Activated CD4-positive, CD25-positive, alpha-beta regulatory T cell treated with anti-CD3 and anti-CD28 coated beads, Interleukin-2, amount 50 U/mL, for 24 hours (primary cell): ENCODE data around the gene TGFBR2.
A peak's percentile ranks its signal among the peaks of the same experiment; 100 is the strongest.

ENCODE experiments used
- ATAC-seq, 2 donors: fragments of 150-1000 bp; cut with Tn5 transposase; one replicate each; pipeline ENCODE4 v1.10.0; 2021; ENCODE audit warnings: mild to moderate bottlenecking in 1 of 2, moderate library complexity in 1 of 2

The TGFBR2 gene

DNA sequence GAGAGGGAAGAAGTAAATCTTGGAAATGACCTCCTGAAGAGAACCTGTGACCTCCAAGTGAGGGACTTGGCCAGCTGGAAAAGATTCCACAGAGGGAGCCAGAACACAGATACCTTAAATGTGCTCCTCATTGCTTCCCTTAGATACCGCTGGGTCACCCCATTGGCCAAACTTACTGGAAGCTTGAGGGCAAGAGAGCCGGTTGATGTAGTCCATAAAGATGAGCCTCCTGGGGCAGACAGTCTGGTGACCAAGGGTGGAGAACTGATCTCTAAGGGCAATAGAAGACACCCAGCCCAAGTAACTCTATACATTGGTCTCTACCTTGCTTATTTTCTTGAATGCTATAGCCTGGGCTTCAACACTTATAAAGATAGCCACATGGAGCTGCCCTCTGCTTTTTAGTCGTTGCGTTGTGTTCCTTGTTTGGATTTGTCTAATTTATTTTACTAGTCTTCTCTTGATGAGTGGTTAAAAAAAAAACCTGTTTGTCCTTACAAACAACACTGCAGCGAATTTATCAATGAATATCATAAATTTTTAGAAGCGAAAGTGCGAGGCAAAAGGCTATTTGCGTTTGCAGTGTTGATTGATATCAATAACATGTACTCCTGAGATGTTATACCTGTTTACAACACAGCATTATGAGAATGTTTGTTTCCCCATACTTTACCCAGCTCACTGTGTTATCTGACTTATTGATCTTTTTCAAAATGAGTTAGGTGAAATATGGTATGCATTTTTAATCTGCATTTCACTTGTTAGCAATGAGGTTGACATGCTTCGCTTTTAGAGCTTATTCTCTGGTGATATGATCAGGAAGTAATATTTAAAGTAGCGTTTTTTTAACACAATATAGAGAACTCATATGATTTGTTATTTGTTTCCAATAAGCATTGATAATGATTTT lies 31.2 kb downstream of the TGFBR2 start:
- ATAC-seq: peak in 1 of 2 donors; percentile 8

DNA sequence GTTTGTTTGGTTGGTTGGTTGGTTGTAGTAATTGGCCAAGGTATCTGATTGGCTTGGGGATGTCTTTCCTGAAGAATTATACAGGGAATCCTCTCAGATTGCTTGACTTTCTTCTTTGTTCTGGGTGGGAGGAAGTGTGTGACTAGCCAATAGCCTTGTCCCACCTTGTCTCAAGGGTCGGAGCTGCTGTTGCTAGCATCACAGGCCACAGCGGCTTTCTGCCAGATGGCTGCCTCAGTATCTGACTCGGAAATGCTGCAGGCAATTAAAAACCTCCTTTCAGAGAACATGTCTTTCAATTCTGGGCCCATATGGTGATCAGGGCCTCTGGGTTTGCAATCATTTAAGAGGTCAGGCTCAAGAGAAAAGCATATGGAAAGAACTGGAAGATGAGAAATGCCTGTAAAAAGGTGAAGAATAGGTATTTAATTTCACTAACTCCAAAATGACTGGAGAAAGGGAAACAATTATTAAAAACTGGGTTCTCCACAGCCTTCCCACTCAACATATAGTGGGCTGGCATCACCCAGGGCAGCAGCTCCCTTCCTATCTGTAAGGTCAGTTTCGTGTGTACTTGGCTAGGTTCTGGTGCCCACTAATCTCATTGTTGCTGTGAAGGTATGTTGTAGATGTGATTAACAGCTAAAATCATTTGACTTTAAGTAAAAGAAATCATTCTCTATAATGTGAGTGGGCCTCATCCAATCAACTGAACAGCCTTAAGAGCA lies 32.4 kb downstream of the TGFBR2 start:
- no peak for ATAC-seq

DNA sequence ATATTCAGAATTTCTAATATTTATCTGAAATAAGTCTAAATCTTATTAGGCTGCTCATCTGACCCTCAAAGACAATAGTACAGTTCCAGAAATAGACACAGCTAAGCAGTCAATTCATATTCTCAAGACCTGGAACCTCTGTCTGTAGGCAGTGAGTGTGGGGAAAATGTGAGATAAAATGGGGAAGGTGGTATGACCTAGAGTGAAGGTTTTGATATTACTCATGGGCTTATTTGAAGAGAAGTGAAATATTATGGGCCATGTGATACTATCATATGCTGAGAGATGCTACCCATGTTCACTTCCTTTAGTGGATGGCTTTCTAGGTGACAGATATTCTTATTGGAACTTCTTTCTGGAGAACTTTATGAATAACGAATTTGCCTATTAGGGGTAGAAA lies 33.5 kb downstream of the TGFBR2 start:
- ATAC-seq: peak; percentile 70 to 73

GRCh38 chr3:30640851-30641250 lies 34.5 kb downstream of the TGFBR2 start:
- no peak for ATAC-seq

DNA sequence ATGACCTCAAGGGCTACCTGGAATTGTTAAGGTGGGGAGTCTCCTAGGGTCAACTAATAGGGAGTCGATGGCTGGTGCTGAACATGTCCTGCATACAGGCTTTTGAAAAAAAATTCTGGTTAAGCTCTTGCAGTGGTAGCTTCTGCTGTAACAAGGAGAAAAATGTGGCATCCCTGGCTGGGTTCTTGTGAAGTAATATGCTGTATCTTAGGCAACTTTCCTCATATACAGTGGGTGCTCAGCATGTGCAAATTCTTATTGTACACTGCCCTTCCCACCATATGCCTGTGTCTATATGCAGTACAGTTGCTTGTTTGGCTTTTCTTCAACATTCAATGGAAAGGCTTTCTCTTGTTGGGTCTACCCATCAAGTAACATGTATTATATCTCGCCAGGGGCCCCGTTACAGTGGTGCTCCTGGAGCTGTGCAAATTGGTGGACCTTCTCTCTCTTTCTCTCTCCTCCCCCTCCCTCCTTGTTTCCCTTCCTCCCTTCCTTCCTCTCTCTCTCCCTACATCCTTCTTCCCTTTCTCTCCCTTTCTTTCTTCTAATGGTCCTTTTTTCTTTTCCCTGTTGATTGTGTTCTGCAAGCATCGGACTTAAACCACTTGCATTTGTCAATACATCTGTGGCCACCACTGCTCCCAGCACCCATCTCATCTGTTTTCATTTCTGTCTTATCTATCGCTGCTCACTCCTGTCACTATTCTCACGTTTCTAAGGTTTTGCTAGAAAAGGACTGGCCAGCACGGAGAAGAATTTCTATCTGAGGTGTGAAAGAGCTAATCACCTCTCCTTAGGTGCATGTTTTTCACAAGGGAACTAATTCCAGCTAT lies 35.2 kb downstream of the TGFBR2 start:
- ATAC-seq: no peak

DNA sequence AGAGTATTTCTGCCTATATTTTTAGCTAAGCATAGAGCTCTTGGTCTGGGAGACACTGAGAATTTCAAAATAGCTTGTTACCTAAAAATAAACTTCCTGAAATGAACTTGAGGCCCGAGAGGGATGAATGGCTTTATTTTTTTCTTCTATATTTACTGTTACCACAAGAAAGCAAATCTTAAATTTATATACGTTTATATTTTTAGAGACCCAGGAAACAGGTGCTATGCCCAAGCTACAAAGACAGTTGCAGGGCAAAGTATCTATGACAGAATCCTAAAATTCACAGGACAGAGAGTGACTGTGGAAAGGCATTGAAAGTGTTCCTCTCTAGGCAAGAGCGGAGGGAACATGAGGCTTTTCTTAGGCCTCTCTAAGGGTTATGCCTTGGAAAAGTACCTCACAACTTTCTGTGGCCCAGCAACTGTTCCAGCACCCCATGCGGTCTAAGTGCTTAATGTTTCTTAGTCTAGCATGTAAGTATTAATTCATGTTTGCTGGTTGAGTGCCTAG lies 36.5 kb downstream of the TGFBR2 start:
- no peak for ATAC-seq

DNA sequence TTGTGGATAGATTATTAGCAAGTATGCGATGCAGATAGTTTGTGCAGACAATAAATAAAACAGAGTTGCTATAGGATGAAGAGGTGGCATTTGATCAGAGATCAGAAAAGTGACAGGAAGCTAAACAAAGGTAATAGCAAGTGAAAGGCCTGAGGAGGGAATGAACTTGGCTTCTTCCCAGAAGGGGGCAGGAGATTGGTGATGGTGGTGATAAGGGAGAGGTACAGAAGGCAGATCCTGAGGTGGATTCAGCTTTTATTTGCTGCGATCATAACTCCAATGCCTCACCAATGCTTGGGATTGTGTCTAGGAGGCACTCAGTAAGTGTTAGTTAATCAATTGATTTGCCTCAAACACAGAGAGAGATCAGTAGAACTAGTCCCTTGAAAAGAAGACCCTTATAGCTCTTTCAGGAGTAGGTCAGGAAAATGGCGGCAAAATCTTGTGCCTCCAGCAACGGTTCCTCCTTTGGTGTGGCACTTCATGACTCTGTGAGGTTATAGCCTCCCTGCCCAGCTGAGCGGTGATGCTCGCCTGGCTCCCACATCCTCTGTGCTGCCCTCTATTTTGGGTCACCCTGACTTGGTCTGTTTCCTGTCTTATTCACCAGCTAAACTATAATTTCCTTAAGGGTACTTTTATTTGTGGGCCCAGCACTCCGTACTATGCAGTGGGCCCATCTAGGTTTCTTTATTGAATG lies 37.5 kb downstream of the TGFBR2 start:
- ATAC-seq: peak; percentile 7 to 33

DNA sequence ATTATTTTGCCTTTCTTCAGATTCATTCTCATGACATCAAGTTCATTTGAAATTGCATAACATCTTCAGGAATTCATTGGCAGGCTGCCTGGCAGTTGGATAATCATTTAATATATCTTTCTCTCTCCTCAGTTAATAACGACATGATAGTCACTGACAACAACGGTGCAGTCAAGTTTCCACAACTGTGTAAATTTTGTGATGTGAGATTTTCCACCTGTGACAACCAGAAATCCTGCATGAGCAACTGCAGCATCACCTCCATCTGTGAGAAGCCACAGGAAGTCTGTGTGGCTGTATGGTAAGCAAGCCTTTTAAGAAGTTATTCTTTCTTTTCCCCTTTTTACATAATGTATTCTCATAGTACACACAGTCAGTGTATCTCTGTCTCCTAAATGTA lies 38.2 kb downstream of the TGFBR2 start:
- peak; percentile 79 to 81 for ATAC-seq

- ATAC-seq: peak in 1 of 2 donors; percentile 3
Observed at GRCh38 chr3:30645077-30645476, 38.7 kb downstream of the TGFBR2 start.

- ATAC-seq: no peak
Observed at GRCh38 chr3:30646181-30646876, 39.9 kb downstream of the TGFBR2 start.

- no peak for ATAC-seq
Observed at GRCh38 chr3:30646961-30647752, 40.8 kb downstream of the TGFBR2 start.

GRCh38 chr3:30648670-30649357 lies 42.4 kb downstream of the TGFBR2 start:
- ATAC-seq: no peak

DNA sequence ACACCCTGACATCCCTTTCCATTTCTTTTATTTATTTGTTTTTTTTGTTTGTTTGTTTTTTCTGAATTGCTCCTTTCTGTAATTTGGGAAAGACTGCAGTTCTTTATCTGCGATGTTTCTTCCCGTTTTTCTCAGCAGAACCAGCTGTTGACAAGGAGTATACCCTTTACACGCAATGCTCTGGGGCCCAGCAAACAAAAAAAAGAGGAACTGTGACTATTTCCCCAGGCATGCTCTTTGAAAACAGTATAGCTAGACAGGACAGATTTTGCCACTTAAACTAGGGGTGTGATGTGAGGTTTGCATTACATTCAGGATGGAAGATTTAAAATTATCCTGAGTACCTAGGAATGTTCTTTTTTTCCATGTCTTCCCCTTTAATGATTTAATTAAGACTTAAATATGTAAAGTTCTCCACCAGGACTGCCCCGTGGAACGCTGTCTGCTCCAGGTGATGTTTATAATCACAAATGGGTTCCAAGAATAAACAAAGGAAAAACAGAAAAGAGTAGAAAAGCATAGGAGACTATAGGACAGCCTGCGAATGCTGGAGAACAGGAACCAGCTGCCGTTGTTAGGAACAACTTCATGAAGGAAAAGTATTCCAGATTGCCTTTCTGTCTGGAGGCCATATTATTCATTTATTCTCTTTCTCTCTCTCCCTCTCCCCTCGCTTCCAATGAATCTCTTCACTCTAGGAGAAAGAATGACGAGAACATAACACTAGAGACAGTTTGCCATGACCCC lies 43.3 kb downstream of the TGFBR2 start:
- ATAC-seq: no peak

GRCh38 chr3:30650348-30650995 lies 44.1 kb downstream of the TGFBR2 start:
- no peak for ATAC-seq

DNA sequence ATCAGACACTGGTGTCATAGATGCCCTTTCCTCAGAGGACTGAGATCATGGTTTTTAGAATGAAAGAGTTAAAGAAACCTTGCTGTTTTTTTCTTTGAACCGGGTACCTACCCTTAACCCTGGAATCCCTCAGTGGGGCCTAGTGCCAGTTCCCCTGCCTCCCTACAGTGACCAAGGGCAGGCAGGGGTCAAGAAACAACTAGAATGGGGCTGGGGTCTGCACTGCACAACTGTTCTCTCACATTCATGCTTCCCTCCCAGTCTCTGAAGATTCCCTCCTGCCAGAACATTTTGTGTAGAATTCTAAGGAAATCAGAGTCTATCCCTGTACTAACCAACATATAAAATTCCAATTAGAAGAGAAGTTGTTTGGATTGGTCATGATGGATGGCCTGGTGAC lies 47.9 kb downstream of the TGFBR2 start:
- no peak for ATAC-seq

DNA sequence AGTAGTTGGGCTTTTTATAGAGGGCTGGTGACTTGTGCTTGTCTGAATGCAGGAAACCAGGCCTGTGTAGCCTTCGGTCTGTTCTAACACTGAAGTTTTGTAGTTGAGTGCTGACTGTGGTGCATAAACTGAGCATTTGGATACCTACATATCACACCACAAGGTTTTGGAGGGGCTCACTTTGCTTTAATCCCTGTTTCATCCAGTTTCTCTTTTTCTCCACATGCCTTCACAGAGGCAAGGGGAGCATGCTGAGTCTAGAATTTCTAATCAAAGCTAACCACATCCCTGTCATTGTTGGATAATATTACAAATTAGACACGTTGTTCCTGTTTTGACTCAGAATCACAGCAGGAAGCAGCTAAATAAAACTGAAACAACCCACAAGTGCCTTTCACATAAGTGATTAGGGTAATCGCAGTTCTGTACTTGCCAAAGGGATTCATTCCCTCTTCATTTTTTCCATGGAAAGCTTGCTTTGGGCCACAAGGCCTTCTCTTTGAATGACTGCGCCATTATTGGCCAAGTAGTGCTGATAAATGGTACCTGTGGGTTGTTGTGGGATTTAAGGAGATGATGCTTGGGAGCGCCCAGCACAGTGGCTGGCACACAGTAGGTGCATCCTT lies 48.9 kb downstream of the TGFBR2 start:
- peak; percentile 56 for ATAC-seq

- no peak for ATAC-seq
Observed at GRCh38 chr3:30656624-30657141, 50.3 kb downstream of the TGFBR2 start.

GRCh38 chr3:30657914-30658313 lies 51.5 kb downstream of the TGFBR2 start:
- ATAC-seq: peak; percentile 68 to 70
